VCaP (cell line): Measurements from ENCODE around the gene ATP8A2.

ENCODE experiments used
- H3K27ac ChIP-seq: fragments of 450-650 bp; 2 replicates; pipeline ENCODE4 v1.5.1; 2017
- TF ChIP-seq, protein P1 (sequence below): fragments of 450-650 bp; conservative IDR thresholded peaks from 2 replicates; pipeline ENCODE4 v1.5.1; 2017; ENCODE audit warnings: mild to moderate bottlenecking, moderate library complexity

The ATP8A2 gene

DNA sequence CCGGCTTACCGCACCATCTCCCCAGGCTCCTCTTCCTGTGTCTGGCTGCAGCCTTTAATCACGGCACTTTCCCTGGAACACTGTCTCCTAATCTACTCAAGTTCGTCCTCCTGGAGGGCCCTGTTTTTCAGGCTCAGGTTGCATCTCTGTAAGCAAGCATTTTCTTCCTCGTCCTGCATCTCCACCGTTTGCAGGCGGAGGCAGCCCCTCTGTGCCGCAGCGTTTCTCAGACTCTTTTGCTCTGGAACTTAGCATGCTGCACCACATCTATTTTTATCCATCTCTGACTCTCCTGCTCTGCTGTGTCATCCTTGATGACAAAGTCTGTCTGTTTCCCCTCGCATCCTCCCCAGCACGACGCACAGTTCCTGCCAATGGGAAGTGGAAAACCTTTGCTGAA is 117.5 kb downstream of the ATP8A2 start:
- TF ChIP-seq, protein P1, sequence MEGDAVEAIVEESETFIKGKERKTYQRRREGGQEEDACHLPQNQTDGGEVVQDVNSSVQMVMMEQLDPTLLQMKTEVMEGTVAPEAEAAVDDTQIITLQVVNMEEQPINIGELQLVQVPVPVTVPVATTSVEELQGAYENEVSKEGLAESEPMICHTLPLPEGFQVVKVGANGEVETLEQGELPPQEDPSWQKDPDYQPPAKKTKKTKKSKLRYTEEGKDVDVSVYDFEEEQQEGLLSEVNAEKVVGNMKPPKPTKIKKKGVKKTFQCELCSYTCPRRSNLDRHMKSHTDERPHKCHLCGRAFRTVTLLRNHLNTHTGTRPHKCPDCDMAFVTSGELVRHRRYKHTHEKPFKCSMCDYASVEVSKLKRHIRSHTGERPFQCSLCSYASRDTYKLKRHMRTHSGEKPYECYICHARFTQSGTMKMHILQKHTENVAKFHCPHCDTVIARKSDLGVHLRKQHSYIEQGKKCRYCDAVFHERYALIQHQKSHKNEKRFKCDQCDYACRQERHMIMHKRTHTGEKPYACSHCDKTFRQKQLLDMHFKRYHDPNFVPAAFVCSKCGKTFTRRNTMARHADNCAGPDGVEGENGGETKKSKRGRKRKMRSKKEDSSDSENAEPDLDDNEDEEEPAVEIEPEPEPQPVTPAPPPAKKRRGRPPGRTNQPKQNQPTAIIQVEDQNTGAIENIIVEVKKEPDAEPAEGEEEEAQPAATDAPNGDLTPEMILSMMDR = no peak
- no peak overlapping the region for H3K27ac ChIP-seq

DNA sequence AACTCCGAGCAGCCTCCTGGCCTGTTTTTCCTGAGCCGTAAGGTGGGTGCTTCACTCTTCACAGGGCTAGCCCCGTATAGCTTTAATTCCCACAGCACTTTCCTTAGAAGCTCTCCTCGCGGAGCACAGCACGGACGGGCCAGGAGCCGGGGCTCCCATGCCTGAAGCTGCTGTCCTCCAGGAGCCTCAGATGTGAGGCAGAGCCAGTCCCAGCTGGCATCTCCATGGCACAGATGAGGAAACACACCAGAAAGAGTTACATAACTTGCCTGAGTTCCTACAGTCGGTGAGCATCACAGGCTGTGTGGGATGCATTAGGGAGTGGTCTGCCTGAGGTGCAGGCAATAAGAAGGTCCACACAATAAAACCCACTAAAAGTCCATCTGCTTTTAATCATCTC is 118.5 kb downstream of the ATP8A2 start:
- no peak overlapping the region for H3K27ac ChIP-seq
- TF ChIP-seq, protein P1 = no peak

DNA sequence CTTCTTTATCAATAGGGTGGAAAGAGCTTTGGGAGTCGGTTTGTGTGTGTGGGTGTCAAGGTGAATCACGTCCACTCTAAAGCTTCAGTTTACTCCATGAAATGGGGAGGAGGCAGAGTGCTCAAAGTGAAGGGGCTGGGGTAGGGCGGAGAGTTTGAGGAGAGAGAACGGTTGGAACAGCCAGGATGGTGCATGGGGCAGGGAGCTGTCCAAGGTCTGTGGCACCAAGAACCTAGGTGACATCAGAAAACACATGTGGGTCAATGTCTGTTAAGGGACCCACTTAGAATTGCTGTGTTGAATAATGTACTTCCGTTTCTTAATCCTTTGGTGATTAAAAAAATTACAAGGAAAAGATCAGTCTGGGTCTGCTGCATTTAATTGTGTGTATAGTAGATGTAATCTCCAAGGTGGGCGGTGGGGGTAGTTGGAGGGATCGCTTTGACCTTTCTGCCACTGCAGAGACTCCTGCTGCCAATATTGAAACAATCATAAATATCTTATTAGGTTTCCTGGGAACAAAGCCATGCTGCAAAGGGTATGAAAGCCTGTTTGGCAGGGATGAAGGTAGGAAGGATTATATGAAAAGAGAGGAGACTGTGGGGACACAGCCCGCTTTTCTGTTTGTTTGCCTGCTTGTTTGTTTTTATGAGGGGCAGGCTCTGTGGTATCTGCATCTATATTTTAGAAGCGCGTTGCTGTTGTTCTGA is 122.3 kb downstream of the ATP8A2 start:
- H3K27ac ChIP-seq = peak overlapping the region; percentile 99
- TF ChIP-seq, protein P1 = no peak

DNA sequence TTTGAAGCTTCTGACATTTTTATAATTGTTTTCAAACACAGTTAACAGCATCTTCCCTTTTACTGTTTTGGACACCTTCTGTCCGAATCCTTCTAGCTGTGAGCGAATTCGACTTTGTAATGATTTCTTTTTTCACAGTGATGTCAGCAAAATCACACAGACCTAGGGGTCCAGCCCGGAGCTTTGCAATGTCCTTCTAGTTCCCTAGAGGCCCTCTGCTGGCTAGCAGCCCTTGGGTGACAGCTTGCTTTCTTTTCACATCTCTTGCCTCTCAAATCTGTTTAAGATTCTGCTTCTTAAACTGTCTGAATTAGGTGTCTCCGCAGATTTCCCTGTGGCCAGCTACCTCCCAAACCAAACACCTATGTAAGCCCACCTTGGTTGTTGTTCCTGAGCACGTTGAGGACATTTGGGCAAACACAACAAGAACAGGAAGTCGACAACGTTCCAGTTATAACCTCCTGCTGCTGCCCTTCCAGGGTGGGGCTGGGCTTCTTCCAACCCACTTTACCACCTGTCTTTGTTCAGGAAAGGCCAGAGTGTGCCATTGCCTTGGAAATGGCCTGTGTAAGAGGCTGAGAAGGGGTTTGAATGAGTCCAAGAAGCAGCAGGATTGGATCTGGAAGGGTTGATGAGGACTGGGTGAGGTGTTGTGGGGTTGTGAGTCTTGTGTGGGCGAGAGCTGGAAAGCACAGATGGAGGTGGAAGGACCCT is 123.1 kb downstream of the ATP8A2 start:
- peak overlapping the region; percentile 99 for H3K27ac ChIP-seq
- TF ChIP-seq, protein P1 = peak; percentile 30

DNA sequence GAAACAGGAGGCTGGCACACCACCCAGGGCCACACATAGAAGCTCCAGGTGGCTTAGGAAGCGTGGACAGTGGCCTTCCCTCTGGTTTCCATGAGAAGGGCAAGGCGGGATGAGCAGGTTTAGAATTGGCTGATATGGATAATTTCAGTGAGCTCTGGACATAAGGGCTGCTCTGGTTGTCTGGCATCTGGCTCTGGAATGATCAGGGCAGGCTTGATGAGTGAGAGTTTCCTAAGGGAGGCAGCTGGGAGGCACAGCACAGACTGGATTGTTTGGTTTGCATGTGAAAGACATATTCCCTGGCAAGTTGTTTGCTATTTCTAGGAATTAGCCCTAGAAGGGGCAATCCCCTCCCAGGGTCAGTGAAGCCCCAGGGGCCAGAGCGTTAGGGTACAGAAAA is 129.5 kb downstream of the ATP8A2 start:
- TF ChIP-seq, protein P1 = no peak

DNA sequence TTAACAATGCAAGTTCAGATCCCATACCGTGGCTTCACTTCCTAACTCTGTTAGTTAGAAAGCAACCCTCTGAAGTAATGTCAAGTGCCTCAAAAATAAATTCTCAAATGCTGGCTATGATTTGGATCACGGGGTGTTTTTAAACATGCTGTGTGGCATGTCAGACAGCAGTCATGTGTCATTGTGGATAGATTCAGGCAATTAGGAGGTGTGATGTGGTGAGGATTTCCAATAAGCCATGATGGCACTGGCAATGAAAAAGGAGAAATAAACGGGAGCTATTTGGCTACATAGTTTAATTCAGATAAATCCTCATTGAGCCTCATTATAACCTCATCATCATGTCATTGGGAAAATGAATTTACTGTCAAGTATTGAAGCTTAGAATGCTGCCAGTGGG is 130.3 kb downstream of the ATP8A2 start:
- TF ChIP-seq, protein P1 = no peak
- H3K27ac ChIP-seq = no peak overlapping the region

More for the DNA sequence above, 129.5 kb downstream of the ATP8A2 start:
- no peak overlapping the region for H3K27ac ChIP-seq

DNA sequence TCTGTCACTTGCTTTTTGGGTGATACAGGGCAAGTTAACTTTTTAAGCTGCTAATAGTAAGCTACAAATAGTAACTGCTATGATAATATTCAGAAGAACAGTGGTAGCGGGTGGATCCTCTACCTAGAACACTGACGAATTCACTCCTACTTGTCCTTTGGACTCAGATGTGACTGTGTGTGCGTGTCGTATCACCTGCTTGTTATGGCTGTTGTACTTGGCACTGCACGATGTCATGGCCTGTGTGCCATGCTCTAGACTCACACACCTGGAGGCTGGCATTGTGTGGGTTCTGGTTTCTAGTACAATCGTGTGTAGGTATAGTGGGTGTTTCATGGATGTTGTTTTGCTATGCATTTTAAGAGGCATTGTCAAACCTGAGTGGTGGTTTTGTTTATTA is 130.8 kb downstream of the ATP8A2 start:
- H3K27ac ChIP-seq = no peak overlapping the region
- TF ChIP-seq, protein P1 = no peak
